HepG2 (cell line): Measurements from ENCODE around the gene ERCC6L2. TPM values are rescaled to one million over a fixed set of nuclear protein-coding genes. Genes with fewer than 3 reads are reported as not detected.

Experiments used
- CEBPG ChIP-seq: IDR thresholded peaks from 2 replicates; pipeline ENCODE4 v1.6.1; 2016
- CENPX ChIP-seq: sonication (generic); formaldehyde crosslinking; IDR thresholded peaks from 2 replicates; pipeline ENCODE4 v1.9.0; 2021; ENCODE audit warnings: mild to moderate bottlenecking, missing genetic modification reagents, moderate library complexity
- ERF ChIP-seq: IDR thresholded peaks from 2 replicates; pipeline ENCODE4 v1.6.1; 2018; ENCODE audit warnings: missing biosample characterization, missing genetic modification reagents
- HMGA1 ChIP-seq: sonication (generic); formaldehyde crosslinking; conservative IDR thresholded peaks from 2 replicates; pipeline ENCODE4 v1.4.0; 2020; ENCODE audit warnings: missing genetic modification reagents
- IRX3 ChIP-seq: sonication (generic); formaldehyde crosslinking; IDR thresholded peaks from 2 replicates; pipeline ENCODE4 v1.8.1; 2023; ENCODE audit warnings: mild to moderate bottlenecking, low read depth, missing genetic modification reagents, borderline replicate concordance
- NCOA5 ChIP-seq: sonication (generic); formaldehyde crosslinking; IDR thresholded peaks from 2 replicates; pipeline ENCODE4 v1.4.0; 2020; ENCODE audit warnings: missing genetic modification reagents
- PAX8 ChIP-seq: sonication (generic); formaldehyde crosslinking; IDR thresholded peaks from 2 replicates; pipeline ENCODE4 v1.8.0; 2022; ENCODE audit warnings: mild to moderate bottlenecking, missing genetic modification reagents, borderline replicate concordance
- RARG ChIP-seq: sonication (generic); formaldehyde crosslinking; IDR thresholded peaks from 2 replicates; pipeline ENCODE4 v1.4.0; 2020; ENCODE audit warnings: low read depth, mild to moderate bottlenecking, missing genetic modification reagents
- ZC3H13 ChIP-seq: sonication (generic); formaldehyde crosslinking; IDR thresholded peaks from 2 replicates; pipeline ENCODE4 v1.8.1; 2023; ENCODE audit warnings: mild to moderate bottlenecking, missing genetic modification reagents, moderate library complexity
- ZNF564 ChIP-seq: sonication (generic); formaldehyde crosslinking; IDR thresholded peaks from 2 replicates; pipeline ENCODE4 v1.8.1; 2023; ENCODE audit warnings: mild to moderate bottlenecking, missing genetic modification reagents
- ZNF607 ChIP-seq: sonication (generic); formaldehyde crosslinking; IDR thresholded peaks from 2 replicates; pipeline ENCODE4 v1.5.1; 2020; ENCODE audit warnings: missing genetic modification reagents, mild to moderate bottlenecking, borderline replicate concordance
- polyA plus RNA-seq, 8 experiments: library from polyadenylated mRNA; depleted of rRNA in 3 of 8; stranded (reverse) in 7 of 8; unstranded in 1 of 8; fragments of >200 nt; fragmentation: Illumina TruSeq in 4 of 8; extraction: Trizol in 4 of 8; gene quantifications; 2 replicates each; pipeline versions ENCODE4 v1.2.1 to v1.2.3, GENCODE V29; 2011 to 2016; ENCODE audit warnings: low read depth in 4 of 8, missing spikeins in 1 of 8, mixed read lengths in 1 of 8; ENCODE audit not compliant: insufficient read depth in 1 of 8
- total RNA-seq, 5 experiments: library from RNA; depleted of rRNA; stranded (reverse); fragments of >200 nt; fragmentation: Illumina TruSeq; extraction: Trizol; gene quantifications; 2 replicates each; pipeline ENCODE4 v1.2.3, GENCODE V29; 2016; ENCODE audit warnings: low read depth in 1 of 5
- TF ChIP-seq, protein P1 (sequence below): sonication (generic); formaldehyde crosslinking; IDR thresholded peaks from 2 replicates; pipeline ENCODE4 v1.5.0; 2020; ENCODE audit warnings: mild to moderate bottlenecking, missing genetic modification reagents, moderate library complexity
- TF ChIP-seq, protein P2 (sequence below): sonication (generic); formaldehyde crosslinking; IDR thresholded peaks from 2 replicates; pipeline ENCODE4 v1.4.0; 2020; ENCODE audit warnings: low read depth, missing genetic modification reagents
- TF ChIP-seq, protein P3 (sequence below): sonication (generic); formaldehyde crosslinking; IDR thresholded peaks from 2 replicates; pipeline ENCODE4 v1.5.1; 2020; ENCODE audit warnings: missing genetic modification reagents, mild to moderate bottlenecking, borderline replicate concordance
- TF ChIP-seq, protein P4 (sequence below): sonication (generic); formaldehyde crosslinking; IDR thresholded peaks from 2 replicates; pipeline ENCODE4 v1.4.0; 2020; ENCODE audit warnings: mild to moderate bottlenecking, low read depth, missing genetic modification reagents
- TF ChIP-seq, protein P5 (sequence below): sonication (generic); formaldehyde crosslinking; IDR thresholded peaks from 2 replicates; pipeline ENCODE4 v1.9.0; 2022; ENCODE audit warnings: missing genetic modification reagents, mild to moderate bottlenecking, borderline replicate concordance
- TF ChIP-seq, protein P6 (sequence below): sonication (generic); formaldehyde crosslinking; conservative IDR thresholded peaks from 2 replicates; pipeline ENCODE4 v1.8.0; 2022; ENCODE audit warnings: missing genetic modification reagents

Gene ERCC6L2
- total and polyA plus RNA-seq, 2 of the 13 experiments (the other 11 are each of a cell fraction or from before 2014, with no cell fraction given) = 13.4 to 45.9 TPM

DNA sequence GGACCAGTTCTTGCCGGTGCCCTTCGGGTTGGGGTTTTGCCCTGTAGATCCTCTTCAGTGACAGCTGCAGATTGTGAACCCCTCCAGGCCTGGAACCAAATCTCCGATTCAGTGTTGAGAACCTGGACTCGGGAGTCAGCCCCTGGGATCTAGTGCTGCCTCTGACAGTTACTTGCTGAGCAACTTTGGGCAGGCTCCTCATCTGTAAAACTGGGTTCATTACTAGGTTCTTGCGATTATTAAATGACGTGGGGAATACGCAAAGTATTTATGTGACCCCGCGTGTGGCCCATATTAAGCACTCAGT is 600 bp downstream of the ERCC6L2 start (continued):
- TF ChIP-seq, protein P1, sequence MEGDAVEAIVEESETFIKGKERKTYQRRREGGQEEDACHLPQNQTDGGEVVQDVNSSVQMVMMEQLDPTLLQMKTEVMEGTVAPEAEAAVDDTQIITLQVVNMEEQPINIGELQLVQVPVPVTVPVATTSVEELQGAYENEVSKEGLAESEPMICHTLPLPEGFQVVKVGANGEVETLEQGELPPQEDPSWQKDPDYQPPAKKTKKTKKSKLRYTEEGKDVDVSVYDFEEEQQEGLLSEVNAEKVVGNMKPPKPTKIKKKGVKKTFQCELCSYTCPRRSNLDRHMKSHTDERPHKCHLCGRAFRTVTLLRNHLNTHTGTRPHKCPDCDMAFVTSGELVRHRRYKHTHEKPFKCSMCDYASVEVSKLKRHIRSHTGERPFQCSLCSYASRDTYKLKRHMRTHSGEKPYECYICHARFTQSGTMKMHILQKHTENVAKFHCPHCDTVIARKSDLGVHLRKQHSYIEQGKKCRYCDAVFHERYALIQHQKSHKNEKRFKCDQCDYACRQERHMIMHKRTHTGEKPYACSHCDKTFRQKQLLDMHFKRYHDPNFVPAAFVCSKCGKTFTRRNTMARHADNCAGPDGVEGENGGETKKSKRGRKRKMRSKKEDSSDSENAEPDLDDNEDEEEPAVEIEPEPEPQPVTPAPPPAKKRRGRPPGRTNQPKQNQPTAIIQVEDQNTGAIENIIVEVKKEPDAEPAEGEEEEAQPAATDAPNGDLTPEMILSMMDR (CRISPR knock-in tag) = no peak
- TF ChIP-seq PAX8 (CRISPR knock-in tag) (0 out of 2 replicates have a peak, but pooled peaks have one; percentile 52), ZC3H13 (CRISPR knock-in tag) (peak; percentile 82), ZNF607 (CRISPR knock-in tag) (peak; percentile 54; the same call in 1 of the 2 replicates), ERF (no peak), CENPX (CRISPR knock-in tag) (no peak), CEBPG (CRISPR knock-in tag) (no peak), RARG (CRISPR knock-in tag) (peak; percentile 10; the same call in 1 of the 2 replicates), HMGA1 (CRISPR knock-in tag) (no peak), IRX3 (CRISPR knock-in tag) (0 out of 2 replicates have a peak, but pooled peaks have one; percentile 0), ZNF564 (0 out of 2 replicates have a peak, but pooled peaks have one; percentile 19), NCOA5 (CRISPR knock-in tag) (no peak)
- TF ChIP-seq, protein P2, sequence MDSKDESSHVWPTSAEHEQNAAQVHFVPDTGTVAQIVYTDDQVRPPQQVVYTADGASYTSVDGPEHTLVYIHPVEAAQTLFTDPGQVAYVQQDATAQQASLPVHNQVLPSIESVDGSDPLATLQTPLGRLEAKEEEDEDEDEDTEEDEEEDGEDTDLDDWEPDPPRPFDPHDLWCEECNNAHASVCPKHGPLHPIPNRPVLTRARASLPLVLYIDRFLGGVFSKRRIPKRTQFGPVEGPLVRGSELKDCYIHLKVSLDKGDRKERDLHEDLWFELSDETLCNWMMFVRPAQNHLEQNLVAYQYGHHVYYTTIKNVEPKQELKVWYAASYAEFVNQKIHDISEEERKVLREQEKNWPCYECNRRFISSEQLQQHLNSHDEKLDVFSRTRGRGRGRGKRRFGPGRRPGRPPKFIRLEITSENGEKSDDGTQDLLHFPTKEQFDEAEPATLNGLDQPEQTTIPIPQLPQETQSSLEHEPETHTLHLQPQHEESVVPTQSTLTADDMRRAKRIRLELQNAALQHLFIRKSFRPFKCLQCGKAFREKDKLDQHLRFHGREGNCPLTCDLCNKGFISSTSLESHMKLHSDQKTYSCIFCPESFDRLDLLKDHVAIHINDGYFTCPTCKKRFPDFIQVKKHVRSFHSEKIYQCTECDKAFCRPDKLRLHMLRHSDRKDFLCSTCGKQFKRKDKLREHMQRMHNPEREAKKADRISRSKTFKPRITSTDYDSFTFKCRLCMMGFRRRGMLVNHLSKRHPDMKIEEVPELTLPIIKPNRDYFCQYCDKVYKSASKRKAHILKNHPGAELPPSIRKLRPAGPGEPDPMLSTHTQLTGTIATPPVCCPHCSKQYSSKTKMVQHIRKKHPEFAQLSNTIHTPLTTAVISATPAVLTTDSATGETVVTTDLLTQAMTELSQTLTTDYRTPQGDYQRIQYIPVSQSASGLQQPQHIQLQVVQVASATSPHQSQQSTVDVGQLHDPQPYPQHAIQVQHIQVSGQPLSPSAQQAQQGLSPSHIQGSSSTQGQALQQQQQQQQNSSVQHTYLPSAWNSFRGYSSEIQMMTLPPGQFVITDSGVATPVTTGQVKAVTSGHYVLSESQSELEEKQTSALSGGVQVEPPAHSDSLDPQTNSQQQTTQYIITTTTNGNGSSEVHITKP (CRISPR knock-in tag) = no peak
- TF ChIP-seq, protein P3, sequence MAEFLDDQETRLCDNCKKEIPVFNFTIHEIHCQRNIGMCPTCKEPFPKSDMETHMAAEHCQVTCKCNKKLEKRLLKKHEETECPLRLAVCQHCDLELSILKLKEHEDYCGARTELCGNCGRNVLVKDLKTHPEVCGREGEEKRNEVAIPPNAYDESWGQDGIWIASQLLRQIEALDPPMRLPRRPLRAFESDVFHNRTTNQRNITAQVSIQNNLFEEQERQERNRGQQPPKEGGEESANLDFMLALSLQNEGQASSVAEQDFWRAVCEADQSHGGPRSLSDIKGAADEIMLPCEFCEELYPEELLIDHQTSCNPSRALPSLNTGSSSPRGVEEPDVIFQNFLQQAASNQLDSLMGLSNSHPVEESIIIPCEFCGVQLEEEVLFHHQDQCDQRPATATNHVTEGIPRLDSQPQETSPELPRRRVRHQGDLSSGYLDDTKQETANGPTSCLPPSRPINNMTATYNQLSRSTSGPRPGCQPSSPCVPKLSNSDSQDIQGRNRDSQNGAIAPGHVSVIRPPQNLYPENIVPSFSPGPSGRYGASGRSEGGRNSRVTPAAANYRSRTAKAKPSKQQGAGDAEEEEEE = 0 out of 2 replicates have a peak, but pooled peaks have one; percentile 21
- TF ChIP-seq, protein P4, sequence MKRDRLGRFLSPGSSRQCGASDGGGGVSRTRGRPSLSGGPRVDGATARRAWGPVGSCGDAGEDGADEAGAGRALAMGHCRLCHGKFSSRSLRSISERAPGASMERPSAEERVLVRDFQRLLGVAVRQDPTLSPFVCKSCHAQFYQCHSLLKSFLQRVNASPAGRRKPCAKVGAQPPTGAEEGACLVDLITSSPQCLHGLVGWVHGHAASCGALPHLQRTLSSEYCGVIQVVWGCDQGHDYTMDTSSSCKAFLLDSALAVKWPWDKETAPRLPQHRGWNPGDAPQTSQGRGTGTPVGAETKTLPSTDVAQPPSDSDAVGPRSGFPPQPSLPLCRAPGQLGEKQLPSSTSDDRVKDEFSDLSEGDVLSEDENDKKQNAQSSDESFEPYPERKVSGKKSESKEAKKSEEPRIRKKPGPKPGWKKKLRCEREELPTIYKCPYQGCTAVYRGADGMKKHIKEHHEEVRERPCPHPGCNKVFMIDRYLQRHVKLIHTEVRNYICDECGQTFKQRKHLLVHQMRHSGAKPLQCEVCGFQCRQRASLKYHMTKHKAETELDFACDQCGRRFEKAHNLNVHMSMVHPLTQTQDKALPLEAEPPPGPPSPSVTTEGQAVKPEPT (CRISPR knock-in tag) = 0 out of 2 replicates have a peak, but pooled peaks have one; percentile 10
- TF ChIP-seq, protein P5, sequence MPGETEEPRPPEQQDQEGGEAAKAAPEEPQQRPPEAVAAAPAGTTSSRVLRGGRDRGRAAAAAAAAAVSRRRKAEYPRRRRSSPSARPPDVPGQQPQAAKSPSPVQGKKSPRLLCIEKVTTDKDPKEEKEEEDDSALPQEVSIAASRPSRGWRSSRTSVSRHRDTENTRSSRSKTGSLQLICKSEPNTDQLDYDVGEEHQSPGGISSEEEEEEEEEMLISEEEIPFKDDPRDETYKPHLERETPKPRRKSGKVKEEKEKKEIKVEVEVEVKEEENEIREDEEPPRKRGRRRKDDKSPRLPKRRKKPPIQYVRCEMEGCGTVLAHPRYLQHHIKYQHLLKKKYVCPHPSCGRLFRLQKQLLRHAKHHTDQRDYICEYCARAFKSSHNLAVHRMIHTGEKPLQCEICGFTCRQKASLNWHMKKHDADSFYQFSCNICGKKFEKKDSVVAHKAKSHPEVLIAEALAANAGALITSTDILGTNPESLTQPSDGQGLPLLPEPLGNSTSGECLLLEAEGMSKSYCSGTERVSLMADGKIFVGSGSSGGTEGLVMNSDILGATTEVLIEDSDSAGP = no peak
- TF ChIP-seq, protein P6, sequence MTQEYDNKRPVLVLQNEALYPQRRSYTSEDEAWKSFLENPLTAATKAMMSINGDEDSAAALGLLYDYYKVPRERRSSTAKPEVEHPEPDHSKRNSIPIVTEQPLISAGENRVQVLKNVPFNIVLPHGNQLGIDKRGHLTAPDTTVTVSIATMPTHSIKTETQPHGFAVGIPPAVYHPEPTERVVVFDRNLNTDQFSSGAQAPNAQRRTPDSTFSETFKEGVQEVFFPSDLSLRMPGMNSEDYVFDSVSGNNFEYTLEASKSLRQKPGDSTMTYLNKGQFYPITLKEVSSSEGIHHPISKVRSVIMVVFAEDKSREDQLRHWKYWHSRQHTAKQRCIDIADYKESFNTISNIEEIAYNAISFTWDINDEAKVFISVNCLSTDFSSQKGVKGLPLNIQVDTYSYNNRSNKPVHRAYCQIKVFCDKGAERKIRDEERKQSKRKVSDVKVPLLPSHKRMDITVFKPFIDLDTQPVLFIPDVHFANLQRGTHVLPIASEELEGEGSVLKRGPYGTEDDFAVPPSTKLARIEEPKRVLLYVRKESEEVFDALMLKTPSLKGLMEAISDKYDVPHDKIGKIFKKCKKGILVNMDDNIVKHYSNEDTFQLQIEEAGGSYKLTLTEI = no peak
